Femur (tissue), 1 donor: ENCODE measurements around the gene MDFIC.
A peak's percentile ranks its signal among the peaks of the same experiment; 100 is the strongest.

Experiments
- DNase-seq: peaks from one replicate; pipeline ENCODE4 v3.0.0-alpha.2; 2017

MDFIC gene

GRCh38 chr7:115044224-115044623, 122.3 kb downstream of the MDFIC start:
- no peak for DNase-seq

GRCh38 chr7:115047958-115048720, 126.2 kb downstream of the MDFIC start:
- no peak for DNase-seq

GRCh38 chr7:115052706-115053105, 130.8 kb downstream of the MDFIC start:
- DNase-seq: no peak

GRCh38 chr7:115054478-115055065, 132.7 kb downstream of the MDFIC start:
- DNase-seq: no peak

GRCh38 chr7:115056019-115056418, 134.1 kb downstream of the MDFIC start:
- no peak for DNase-seq

- peak; percentile 25 for DNase-seq
Observed at GRCh38 chr7:115058726-115059125, 136.8 kb downstream of the MDFIC start.

- DNase-seq: no peak
Observed at GRCh38 chr7:115059321-115059720, 137.4 kb downstream of the MDFIC start.

GRCh38 chr7:115060095-115060870, 138.4 kb downstream of the MDFIC start:
- no peak for DNase-seq

GRCh38 chr7:115066050-115066449, 144.2 kb downstream of the MDFIC start:
- no peak for DNase-seq

- no peak for DNase-seq
Observed at GRCh38 chr7:115066634-115067033, 144.7 kb downstream of the MDFIC start.

GRCh38 chr7:115068220-115068619, 146.3 kb downstream of the MDFIC start:
- no peak for DNase-seq
